ENCODE results near the gene AP1S1. TPM values are rescaled to one million over a fixed set of nuclear protein-coding genes. Genes with fewer than 3 reads are reported as not detected.
"Not testable (repeated sequence)": the region's sequence is repeated elsewhere in the genome, so short reads cannot be mapped to it uniquely, and the experiment has no call there.

AP1S1 gene
- total RNA-seq, 1 experiment from 2014 or later: 135 TPM

- no peak for DNase-seq (ENCODE audit: low read depth)
Measured at GRCh38 chr7:101170617-101171441, 16.6 kb downstream of the AP1S1 start.

GRCh38 chr7:101171442-101171837, 17.2 kb downstream of the AP1S1 start:
- no peak for DNase-seq (ENCODE audit: low read depth)

- no peak for DNase-seq (ENCODE audit: low read depth)
Measured at GRCh38 chr7:101172005-101172853, 18.0 kb downstream of the AP1S1 start.

- DNase-seq (ENCODE audit: low read depth): peak; percentile 77
Measured at GRCh38 chr7:101172854-101173751, 18.8 kb downstream of the AP1S1 start.

- no peak for DNase-seq (ENCODE audit: low read depth)
Measured at GRCh38 chr7:101173752-101174244, 19.5 kb downstream of the AP1S1 start.

- no peak for DNase-seq (ENCODE audit: low read depth)
Measured at GRCh38 chr7:101174322-101174854, 20.1 kb downstream of the AP1S1 start.

- DNase-seq (ENCODE audit: low read depth): no peak
Measured at GRCh38 chr7:101175664-101176063, 21.4 kb downstream of the AP1S1 start.

GRCh38 chr7:101177644-101178043, 23.4 kb downstream of the AP1S1 start:
- DNase-seq (ENCODE audit: low read depth): no peak

- no peak for DNase-seq (ENCODE audit: low read depth)
Measured at GRCh38 chr7:101179117-101179516, 24.8 kb downstream of the AP1S1 start.

GRCh38 chr7:101179713-101180112, 25.4 kb downstream of the AP1S1 start:
- DNase-seq (ENCODE audit: low read depth): no peak

- DNase-seq (ENCODE audit: low read depth): no peak
Measured at GRCh38 chr7:101180130-101180755, 26.0 kb downstream of the AP1S1 start, which contains the start of gene NAT16. NAT16 (minus strand) TSS chr7:101180293; CDS start chr7:101174807, 5,486 bp downstream.

- peak; percentile 72 for DNase-seq (ENCODE audit: low read depth)
Measured at GRCh38 chr7:101185258-101185839, 31.1 kb downstream of the AP1S1 start.

GRCh38 chr7:101186194-101186593, 31.9 kb downstream of the AP1S1 start:
- DNase-seq (ENCODE audit: low read depth): no peak

GRCh38 chr7:101186844-101187428, 32.7 kb downstream of the AP1S1 start:
- DNase-seq (ENCODE audit: low read depth): no peak

GRCh38 chr7:101189109-101189508, 34.8 kb downstream of the AP1S1 start:
- DNase-seq (ENCODE audit: low read depth): no peak

- no peak for DNase-seq (ENCODE audit: low read depth)
Measured at GRCh38 chr7:101195884-101196283, 41.6 kb downstream of the AP1S1 start.

- no peak for DNase-seq (ENCODE audit: low read depth)
Measured at GRCh38 chr7:101197991-101198390, 43.7 kb downstream of the AP1S1 start.

- DNase-seq (ENCODE audit: low read depth): no peak
Measured at GRCh38 chr7:101198476-101198875, 44.2 kb downstream of the AP1S1 start.

- not testable (repeated sequence) for DNase-seq (ENCODE audit: low read depth)
Measured at GRCh38 chr7:101199522-101199921, 45.2 kb downstream of the AP1S1 start.

- DNase-seq (ENCODE audit: low read depth): no peak
Measured at GRCh38 chr7:101200504-101200861, 46.2 kb downstream of the AP1S1 start.
